Activated CD8-positive, alpha-beta memory T cell treated with anti-CD3 and anti-CD28 coated beads, Interleukin-2, amount 10 ng/mL, durations not matched to agents 7 days and 5 days (primary cell): ENCODE results near the gene LRRN4CL. TPM values are rescaled to one million over a fixed set of nuclear protein-coding genes. Genes with fewer than 3 reads are reported as not detected.
"Not testable (repeated sequence)": the region's sequence is repeated elsewhere in the genome, so short reads cannot be mapped to it uniquely, and the experiment has no call there.

Source experiments
- ATAC-seq: fragments of 150-1000 bp; cut with Tn5 transposase; one replicate; pipeline ENCODE4 v1.10.0; 2021; ENCODE audit warnings: moderate library complexity
- CTCF ChIA-PET: fragments of 350-600 bp; sonication (Branson Sonifier 250); formaldehyde crosslinking; loops from one replicate; lab custom pipeline; 2021; ENCODE audit warnings: antibody characterized with exemption; lab: Charles Lee
- DNase-seq: peaks from one replicate; pipeline ENCODE4 v3.0.0-alpha.2; 2020
- H3K27ac Mint-ChIP-seq: one replicate; pipeline ENCODE4 v1.8.0; 2021; ENCODE audit warnings: mild to moderate bottlenecking, mixed read lengths
- H3K27me3 Mint-ChIP-seq: one replicate; pipeline ENCODE4 v1.8.0; 2021; ENCODE audit warnings: mixed read lengths
- H3K36me3 Mint-ChIP-seq: one replicate; pipeline ENCODE4 v1.8.0; 2021; ENCODE audit warnings: mild to moderate bottlenecking, mixed read lengths
- H3K4me1 Mint-ChIP-seq: one replicate; pipeline ENCODE4 v1.8.0; 2021; ENCODE audit warnings: mixed read lengths
- H3K4me3 Mint-ChIP-seq: one replicate; pipeline ENCODE4 v1.8.0; 2021; ENCODE audit warnings: mild to moderate bottlenecking, moderate library complexity, mixed read lengths
- H3K9me3 Mint-ChIP-seq: one replicate; pipeline ENCODE4 v1.8.0; 2022; ENCODE audit warnings: low read depth, mixed read lengths
- total RNA-seq, 2 experiments: library from RNA; stranded (reverse); gene quantifications; one replicate each; pipeline ENCODE4 v1.2.3, GENCODE V29; 2021

The LRRN4CL gene
- total RNA-seq = under 1 TPM; 0.14 to 0.15 TPM

DNA sequence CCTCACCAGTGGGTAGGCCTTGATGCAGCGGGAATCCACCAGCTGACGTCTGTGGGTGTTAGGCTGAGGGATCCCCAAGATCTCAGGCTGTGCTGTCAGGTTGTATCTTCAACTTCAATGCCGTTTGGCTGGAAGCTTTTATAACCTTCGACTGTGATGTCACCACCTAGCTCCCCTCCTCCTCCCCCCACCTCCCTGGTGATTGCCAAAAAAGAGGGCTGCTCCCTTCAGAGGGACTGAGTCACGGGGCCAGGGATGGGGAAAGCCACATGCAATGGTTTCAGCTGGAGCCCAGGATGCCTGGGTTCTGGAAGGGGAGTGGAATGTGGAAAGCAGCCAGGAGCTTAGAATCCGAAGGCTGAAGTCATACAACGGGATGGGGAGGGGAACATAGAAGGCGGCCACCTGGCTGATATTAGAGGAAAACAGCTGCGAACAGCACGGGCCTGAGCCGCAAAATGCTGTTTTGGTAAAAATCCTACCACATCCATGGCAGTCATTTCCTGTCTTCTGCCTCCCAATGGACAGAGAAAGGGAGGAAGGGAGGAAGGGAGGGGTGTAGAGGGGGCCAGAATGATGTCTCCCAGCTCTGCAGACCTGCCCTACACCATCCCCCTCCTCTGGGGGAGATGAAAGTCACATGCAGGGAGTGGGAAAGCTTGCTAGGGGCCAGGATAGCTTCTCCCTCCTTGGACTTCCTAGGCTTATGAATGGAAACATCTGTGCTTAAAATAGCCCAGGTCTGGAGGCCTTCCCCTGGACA, at the start of gene LRRN4CL:
TSS of gene LRRN4CL (minus strand) at position 110 of the 763 bp plus-strand sequence. CDS start 1,022 bp downstream, outside the sequence.
- Mint-ChIP-seq H3K9me3 (no peaks in the 10 kb centered on the region), H3K36me3 (peaks cover 8% of the 10 kb centered on the region), H3K4me3 (no peak within 1 kb of the TSS), H3K4me1 (peaks cover under 1% of the 10 kb centered on the region), H3K27me3 (peaks cover 10% of the 10 kb centered on the region), H3K27ac (no peak within 1 kb of the TSS)
- ATAC-seq (no peak), DNase-seq (no peak)
- CTCF ChIA-PET = interaction anchor here (1.2 to 5.5 kb wide), 6 partner anchors 9 to 265 kb away, joined by 3 to 44 read pairs (median 4); partner anchors contain the start of genes TUT1 and UQCC3

- Mint-ChIP-seq H3K27me3 (no peaks in the 10 kb centered on the region), H3K4me1 (peaks cover 9% of the 10 kb centered on the region), H3K9me3 (no peaks in the 10 kb centered on the region), H3K27ac (no peak overlapping the region), H3K4me3 (no peak overlapping the region), H3K36me3 (peaks cover 31% of the 10 kb centered on the region)
- CTCF ChIA-PET = interaction anchor here (1.0 to 2.1 kb wide), 3 partner anchors 9 to 24 kb away, joined by 3 to 5 read pairs (median 5); partner anchors contain the start of genes POLR2G and TTC9C
- DNase-seq (no peak), ATAC-seq (no peak)
Measured at GRCh38 chr11:62737196-62737595, 47.9 kb upstream of the LRRN4CL start.

- CTCF ChIA-PET = interaction anchor here (2.4 to 3.6 kb wide), 2 partner anchors 22 to 29 kb away, joined by 11 to 16 read pairs; partner anchors contain the start of genes POLR2G and ZBTB3
- peaks cover 30% of the 10 kb centered on the region for H3K4me1 Mint-ChIP-seq
- H3K27me3 Mint-ChIP-seq = no peaks in the 10 kb centered on the region
- ATAC-seq (no peak), DNase-seq (no peak)
- H3K4me3 Mint-ChIP-seq = no peak overlapping the region
- H3K9me3 Mint-ChIP-seq = no peaks in the 10 kb centered on the region
- H3K27ac Mint-ChIP-seq = no peak overlapping the region
- H3K36me3 Mint-ChIP-seq = peaks cover 22% of the 10 kb centered on the region
Measured at GRCh38 chr11:62732830-62733229, 43.5 kb upstream of the LRRN4CL start.

- Mint-ChIP-seq H3K4me3 (peak overlapping the region; percentile 94), H3K36me3 (peaks cover 35% of the 10 kb centered on the region), H3K4me1 (peaks cover 34% of the 10 kb centered on the region)
- H3K9me3 Mint-ChIP-seq, DNase-seq, ATAC-seq, H3K27ac Mint-ChIP-seq, H3K27me3 Mint-ChIP-seq: not testable (repeated sequence)
- CTCF ChIA-PET = interaction anchor here (0.7 to 3.6 kb wide), 9 partner anchors 11 to 151 kb away, joined by 3 to 16 read pairs (median 6); partner anchors contain the start of genes NXF1, SLC3A2, TAF6L and TMEM179B
Measured at GRCh38 chr11:62730076-62730475, 40.7 kb upstream of the LRRN4CL start.

- Mint-ChIP-seq H3K27me3 (no peaks in the 10 kb centered on the region), H3K9me3 (no peaks in the 10 kb centered on the region), H3K36me3 (peaks cover 50% of the 10 kb centered on the region), H3K4me3 (peak within 1 kb of the TSS; percentile 94), H3K4me1 (peaks cover 49% of the 10 kb centered on the region), H3K27ac (peak within 1 kb of the TSS; percentile 98)
- DNase-seq (peak; percentile 90), ATAC-seq (peak; percentile 40)
- CTCF ChIA-PET = interaction anchor here (0.8 to 2.3 kb wide), 12 partner anchors 9 to 153 kb away, joined by 3 to 7 read pairs (median 4); partner anchors contain the start of genes B3GAT3, POLR2G, SLC3A2 and TUT1
Measured at GRCh38 chr11:62728171-62728988, 39.0 kb upstream of the LRRN4CL start, which contains the start of gene TTC9C. TTC9C (plus strand) TSS chr11:62728486; CDS start chr11:62728849, 363 bp downstream.

- ATAC-seq = peak; percentile 61
- Mint-ChIP-seq H3K9me3 (no peaks in the 10 kb centered on the region), H3K4me3 (peak overlapping the region; percentile 94), H3K4me1 (peaks cover 46% of the 10 kb centered on the region), H3K27me3 (no peaks in the 10 kb centered on the region), H3K27ac (peak overlapping the region; percentile 98), H3K36me3 (peaks cover 50% of the 10 kb centered on the region)
- CTCF ChIA-PET = interaction anchor here (0.7 to 2.3 kb wide), 18 partner anchors 10 to 303 kb away, joined by 3 to 11 read pairs (median 4); partner anchors contain the start of genes C11orf98, CSKMT, MTA2 and POLR2G
- peak; percentile 94 for DNase-seq
Measured at GRCh38 chr11:62727872-62728170, 38.5 kb upstream of the LRRN4CL start.

DNA sequence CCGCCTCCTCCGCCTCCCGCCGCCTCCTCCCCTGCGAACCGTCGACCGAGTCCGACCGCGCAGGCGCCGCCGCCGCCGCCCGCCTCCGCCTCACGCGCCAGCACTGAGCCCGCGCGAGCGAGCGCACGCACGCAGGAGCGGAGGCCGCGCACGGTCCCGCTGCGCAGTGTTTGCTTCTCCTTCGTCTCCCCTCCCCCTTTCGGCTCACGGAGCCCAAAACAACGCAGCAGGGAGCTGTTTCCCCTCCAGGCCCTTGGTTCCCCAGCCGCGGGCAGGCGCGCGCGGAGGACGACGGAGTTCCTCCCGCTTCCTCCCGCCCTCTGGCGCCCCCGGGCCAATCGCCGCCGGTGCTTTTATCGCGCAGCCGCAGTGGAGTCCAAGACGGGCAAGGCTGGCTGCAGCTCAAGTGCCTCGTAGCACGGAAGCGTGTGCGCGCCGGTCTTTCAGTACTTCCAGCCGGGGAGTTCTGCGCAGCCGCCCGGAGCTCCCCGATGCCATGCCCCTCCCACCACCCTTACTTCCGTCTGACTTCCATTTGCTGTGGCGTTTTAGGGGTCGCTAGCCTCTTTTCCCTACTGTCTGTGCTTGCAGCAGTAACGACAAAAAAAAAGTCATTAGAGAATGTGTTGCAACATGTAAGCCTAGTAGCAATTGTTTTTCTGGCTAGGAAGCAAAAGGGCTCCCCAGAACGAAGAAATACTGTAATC, 38.0 kb upstream of the LRRN4CL start, which contains the start of gene HNRNPUL2:
TSS of gene HNRNPUL2 (minus strand) at position 293 of the 707 bp plus-strand sequence. CDS start 301 bp downstream, outside the sequence.
- Mint-ChIP-seq H3K4me1 (peaks cover 48% of the 10 kb centered on the region), H3K9me3 (no peaks in the 10 kb centered on the region), H3K27me3 (no peaks in the 10 kb centered on the region), H3K27ac (peak within 1 kb of the TSS; percentile 98), H3K36me3 (peaks cover 53% of the 10 kb centered on the region), H3K4me3 (peak within 1 kb of the TSS; percentile 94)
- ATAC-seq = peak; percentile 86
- CTCF ChIA-PET = interaction anchor here (0.7 to 2.3 kb wide), 23 partner anchors 10 to 302 kb away, joined by 3 to 11 read pairs (median 4); partner anchors contain the start of genes C11orf98, CSKMT, MTA2 and POLR2G
- DNase-seq = peak; percentile 99

DNA sequence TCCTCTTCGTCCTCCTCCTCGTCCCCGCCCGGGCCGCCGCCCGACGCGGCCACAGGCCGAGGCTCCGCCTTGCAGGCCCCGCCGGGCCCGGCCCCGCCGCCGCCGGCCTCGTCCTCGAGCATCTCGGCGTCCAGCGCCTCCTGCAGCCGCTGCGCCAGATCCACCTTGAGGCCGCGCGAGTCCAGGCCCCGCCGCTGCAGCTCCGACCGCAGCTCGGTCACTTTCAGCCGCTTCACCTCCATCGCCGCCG, 37.5 kb upstream of the LRRN4CL start:
- H3K4me3 Mint-ChIP-seq = peak overlapping the region; percentile 94
- H3K9me3 Mint-ChIP-seq = no peaks in the 10 kb centered on the region
- ATAC-seq (peak; percentile 5), DNase-seq (no peak)
- CTCF ChIA-PET = interaction anchor here (0.7 to 2.3 kb wide), 20 partner anchors 11 to 302 kb away, joined by 3 to 11 read pairs (median 4); partner anchors contain the start of genes C11orf98, CSKMT, MTA2 and POLR2G
- H3K27ac Mint-ChIP-seq = peak overlapping the region; percentile 98
- H3K36me3 Mint-ChIP-seq = peaks cover 58% of the 10 kb centered on the region
- no peaks in the 10 kb centered on the region for H3K27me3 Mint-ChIP-seq
- peaks cover 53% of the 10 kb centered on the region for H3K4me1 Mint-ChIP-seq

DNA sequence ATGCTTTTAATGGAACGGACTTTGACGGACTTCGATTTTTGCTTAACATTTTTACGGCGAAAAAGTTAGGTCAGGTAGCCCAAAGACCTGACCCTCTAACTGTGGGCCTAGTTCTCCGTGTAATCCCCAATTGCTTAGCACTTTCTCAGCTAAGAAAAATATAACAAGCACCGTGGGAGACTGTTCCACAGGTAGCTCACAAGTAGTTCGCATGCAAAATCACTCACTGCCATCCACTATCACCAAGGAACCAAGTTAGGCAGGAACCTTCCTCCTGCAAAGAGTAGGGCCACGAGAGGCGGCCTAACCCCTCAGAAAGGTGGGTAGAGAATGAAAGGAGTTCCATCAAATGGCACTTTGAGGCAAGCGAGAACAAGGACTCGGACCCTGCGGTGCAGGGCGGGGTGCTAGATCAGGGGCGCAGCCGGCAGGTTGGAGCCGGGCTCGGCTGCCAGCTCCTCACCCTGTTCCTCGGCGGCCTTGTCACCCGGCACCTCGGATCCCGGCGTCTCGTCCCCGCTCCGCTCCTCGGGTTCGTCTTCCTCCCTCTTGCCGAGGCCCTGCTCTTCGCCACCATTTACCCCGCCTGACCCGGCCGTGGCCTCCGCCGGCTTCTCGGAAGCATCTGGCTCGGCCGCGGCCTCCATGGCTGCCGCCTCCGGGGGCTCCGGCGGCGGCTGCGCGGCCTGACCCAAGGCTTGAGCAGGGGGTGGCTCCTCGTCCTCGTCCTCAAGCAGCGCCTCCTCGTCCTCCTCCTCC, 37.0 kb upstream of the LRRN4CL start:
- Mint-ChIP-seq H3K27me3 (no peaks in the 10 kb centered on the region), H3K9me3 (no peaks in the 10 kb centered on the region), H3K4me3 (peak overlapping the region; percentile 94), H3K4me1 (peaks cover 55% of the 10 kb centered on the region), H3K36me3 (peaks cover 63% of the 10 kb centered on the region), H3K27ac (peak overlapping the region; percentile 98)
- no peak for DNase-seq
- CTCF ChIA-PET = interaction anchor here (0.7 to 2.3 kb wide), 16 partner anchors 10 to 166 kb away, joined by 3 to 11 read pairs (median 3); partner anchors contain the start of genes SLC3A2, TMEM179B and ZBTB3
- ATAC-seq = no peak

GRCh38 chr11:62725646-62726045, 36.3 kb upstream of the LRRN4CL start:
- Mint-ChIP-seq H3K4me3 (peak overlapping the region; percentile 94), H3K4me1 (peaks cover 56% of the 10 kb centered on the region), H3K27ac (peak overlapping the region; percentile 98), H3K27me3 (no peaks in the 10 kb centered on the region), H3K9me3 (no peaks in the 10 kb centered on the region), H3K36me3 (peaks cover 66% of the 10 kb centered on the region)
- ATAC-seq = no peak
- no peak for DNase-seq
- CTCF ChIA-PET = interaction anchor here (0.7 to 2.2 kb wide), 10 partner anchors 8 to 165 kb away, joined by 3 to 8 read pairs (median 3); partner anchors contain the start of genes SLC3A2, TMEM179B and ZBTB3

- Mint-ChIP-seq H3K36me3 (peaks cover 75% of the 10 kb centered on the region), H3K4me1 (peaks cover 56% of the 10 kb centered on the region), H3K27me3 (no peaks in the 10 kb centered on the region), H3K4me3 (peak overlapping the region; percentile 94), H3K9me3 (no peaks in the 10 kb centered on the region), H3K27ac (peak overlapping the region; percentile 98)
- CTCF ChIA-PET = interaction anchor here (1.1 to 2.6 kb wide), 4 partner anchors 15 to 125 kb away, joined by 3 to 11 read pairs (median 4); partner anchors contain the start of genes TMEM179B and ZBTB3
- no peak for ATAC-seq
- no peak for DNase-seq
Measured at GRCh38 chr11:62724171-62724570, 34.8 kb upstream of the LRRN4CL start.
